Left lung (tissue), 10 donors: ENCODE results near the gene DNMT1. TPM values are rescaled to one million over a fixed set of nuclear protein-coding genes. Genes with fewer than 3 reads are reported as not detected.

Experiments
- ATAC-seq: fragments of 200-7000 bp; cut with Tn5 transposase; one replicate; pipeline ENCODE4 v1.9.1; 2020; ENCODE audit warnings: moderate library complexity
- DNase-seq, 4 donors: peaks; one replicate each; pipeline ENCODE4 v3.0.0-alpha.2; 2013 to 2020
- H3K27ac ChIP-seq, 2 donors: fragments of 200-600 bp; sonication (generic) in 1 of 2; one replicate each; pipeline versions ENCODE4 v1.5.0 to v1.8.0; 2020 to 2021
- H3K27me3 ChIP-seq, 2 donors: fragments of 200-600 bp; sonication (generic) in 1 of 2; one replicate each; pipeline versions ENCODE4 v1.5.0 to v1.8.0; 2020 to 2021
- H3K36me3 ChIP-seq, 2 donors: fragments of 200-600 bp; sonication (generic) in 1 of 2; one replicate each; pipeline versions ENCODE4 v1.5.0 to v1.8.0; 2020 to 2021
- H3K4me1 ChIP-seq, 2 donors: fragments of 200-600 bp; one replicate each; pipeline ENCODE4 v1.8.0; 2021
- H3K4me3 ChIP-seq, 2 donors: fragments of 200-600 bp; sonication (generic) in 1 of 2; one replicate each; pipeline versions ENCODE4 v1.5.0 to v1.8.0; 2020 to 2021; ENCODE audit warnings: mild to moderate bottlenecking in 1 of 2
- H3K9me3 ChIP-seq, 2 donors: fragments of 200-600 bp; sonication (generic) in 1 of 2; one replicate each; pipeline versions ENCODE4 v1.5.0 to v1.8.0; 2020 to 2021
- intact Hi-C, 2 donors: fragments of 100-400 bp; cut with DNase I; formaldehyde crosslinking; loops; one replicate each; pipeline versions ENCODE4 v1.11.2 to v1.14.2; 2022
- polyA plus RNA-seq, 6 donors: library from polyadenylated mRNA; unstranded; fragments of 120-200 nt; gene quantifications; one replicate each; pipeline ENCODE4 v1.2.1, GENCODE V29; 2013; ENCODE audit not compliant: insufficient read length in 6 of 6
- total RNA-seq, 2 donors: library from RNA; stranded (reverse); fragmentation: NEBNext Ultra II Directional; extraction: Animal tissue kit (Norgen Biotek cat#: 25700); gene quantifications; one replicate each; pipeline ENCODE4 v1.2.1, GENCODE V29; 2021
- TF ChIP-seq, protein P1 (sequence below), 2 donors: fragments of 200-600 bp; sonication (generic) in 1 of 2; IDR thresholded peaks; one replicate each; pipeline versions ENCODE4 v1.5.0 to v1.8.0; 2021; ENCODE audit warnings: antibody characterized with exemption in 2 of 2
- donor health status: DM: no; HTN: yes; CAD: no.
- donor health status: DM: no; HTN: no; CAD: no.

The DNMT1 gene
- total and polyA plus RNA-seq, 8 donors = 65.1 to 191 (median 144) TPM

DNA sequence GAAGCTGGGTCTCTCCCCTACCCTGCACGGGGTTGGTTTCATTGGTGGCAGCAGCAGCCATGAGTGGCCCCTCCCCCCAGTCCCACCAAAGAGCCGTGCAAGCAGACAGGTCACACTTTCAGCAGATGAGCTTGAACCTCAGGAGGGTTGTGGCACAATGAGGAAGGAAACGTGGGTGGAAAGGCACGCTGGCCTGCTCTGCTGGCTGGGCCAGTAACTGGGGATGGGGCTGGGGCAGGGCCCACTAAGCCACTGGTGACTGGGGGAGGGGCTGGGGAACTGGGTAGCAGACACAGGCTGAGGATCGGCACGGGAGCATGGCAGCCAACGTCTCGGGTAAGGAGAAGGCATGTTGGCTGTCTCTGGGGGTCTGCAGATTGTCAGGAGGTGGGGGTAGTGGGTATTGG is 83.3 kb downstream of the DNMT1 start, which contains the start of gene P2RY11:
TSS of gene P2RY11 (plus strand) at position 289 of the 407 bp plus-strand sequence. CDS start at position 318, 29 bp downstream.
- intact Hi-C loops = loop anchor here in 1 of 2 donors (10.0 kb wide), 1 partner anchor 133 kb away; no protein-coding TSS in a partner anchor
- H3K4me3 ChIP-seq = peak within 1 kb of the TSS in 1 of 2 donors; percentile 23
- H3K36me3 ChIP-seq = peaks cover 0 to 82% of the 10 kb centered on the region in 2 donors

DNA sequence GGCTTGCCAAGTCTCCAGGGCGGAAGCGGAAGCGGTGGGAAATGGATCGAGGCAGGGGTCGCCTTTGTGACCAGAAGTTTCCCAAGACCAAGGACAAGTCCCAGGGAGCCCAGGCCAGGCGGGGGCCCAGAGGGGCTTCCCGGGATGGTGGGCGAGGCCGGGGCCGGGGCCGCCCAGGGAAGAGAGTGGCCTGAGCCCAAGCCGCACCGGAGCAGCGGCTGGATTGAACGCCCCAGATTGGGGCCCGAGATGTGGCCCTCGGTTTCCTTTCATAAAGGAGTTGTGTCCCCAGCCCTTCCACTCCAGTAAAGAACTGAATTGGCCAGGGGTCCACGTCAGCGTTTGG is 83.8 kb downstream of the DNMT1 start:
- no peaks in the 10 kb centered on the region for H3K27me3 ChIP-seq
- peak overlapping the region in 1 of 2 donors; percentile 23 for H3K4me3 ChIP-seq
- H3K27ac ChIP-seq = peak overlapping the region in 1 of 2 donors; percentile 82
- ATAC-seq (no peak), DNase-seq (peak in 1 of 4 donors; percentile 77)
- peaks cover 6 to 65% of the 10 kb centered on the region in 2 donors for H3K4me1 ChIP-seq
- intact Hi-C loops = loop anchor here in 1 of 2 donors (10.0 kb wide), 1 partner anchor 134 kb away; no protein-coding TSS in a partner anchor
- TF ChIP-seq, protein P1, sequence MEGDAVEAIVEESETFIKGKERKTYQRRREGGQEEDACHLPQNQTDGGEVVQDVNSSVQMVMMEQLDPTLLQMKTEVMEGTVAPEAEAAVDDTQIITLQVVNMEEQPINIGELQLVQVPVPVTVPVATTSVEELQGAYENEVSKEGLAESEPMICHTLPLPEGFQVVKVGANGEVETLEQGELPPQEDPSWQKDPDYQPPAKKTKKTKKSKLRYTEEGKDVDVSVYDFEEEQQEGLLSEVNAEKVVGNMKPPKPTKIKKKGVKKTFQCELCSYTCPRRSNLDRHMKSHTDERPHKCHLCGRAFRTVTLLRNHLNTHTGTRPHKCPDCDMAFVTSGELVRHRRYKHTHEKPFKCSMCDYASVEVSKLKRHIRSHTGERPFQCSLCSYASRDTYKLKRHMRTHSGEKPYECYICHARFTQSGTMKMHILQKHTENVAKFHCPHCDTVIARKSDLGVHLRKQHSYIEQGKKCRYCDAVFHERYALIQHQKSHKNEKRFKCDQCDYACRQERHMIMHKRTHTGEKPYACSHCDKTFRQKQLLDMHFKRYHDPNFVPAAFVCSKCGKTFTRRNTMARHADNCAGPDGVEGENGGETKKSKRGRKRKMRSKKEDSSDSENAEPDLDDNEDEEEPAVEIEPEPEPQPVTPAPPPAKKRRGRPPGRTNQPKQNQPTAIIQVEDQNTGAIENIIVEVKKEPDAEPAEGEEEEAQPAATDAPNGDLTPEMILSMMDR (IDR thresholded peaks at IDR 0.05) = no peak
- H3K36me3 ChIP-seq = peaks cover 0 to 78% of the 10 kb centered on the region in 2 donors
- H3K9me3 ChIP-seq = no peaks in the 10 kb centered on the region

More for the DNA sequence above, 83.3 kb downstream of the DNMT1 start, which contains the start of gene P2RY11:
- H3K9me3 ChIP-seq = no peaks in the 10 kb centered on the region
- TF ChIP-seq, protein P1 (IDR thresholded peaks at IDR 0.05) = no peak
- DNase-seq (peak in 1 of 4 donors; percentile 82), ATAC-seq (peak; percentile 3)
- peaks cover 6 to 63% of the 10 kb centered on the region in 2 donors for H3K4me1 ChIP-seq
- no peaks in the 10 kb centered on the region for H3K27me3 ChIP-seq
- peak within 1 kb of the TSS in 1 of 2 donors; percentile 82 for H3K27ac ChIP-seq

DNA sequence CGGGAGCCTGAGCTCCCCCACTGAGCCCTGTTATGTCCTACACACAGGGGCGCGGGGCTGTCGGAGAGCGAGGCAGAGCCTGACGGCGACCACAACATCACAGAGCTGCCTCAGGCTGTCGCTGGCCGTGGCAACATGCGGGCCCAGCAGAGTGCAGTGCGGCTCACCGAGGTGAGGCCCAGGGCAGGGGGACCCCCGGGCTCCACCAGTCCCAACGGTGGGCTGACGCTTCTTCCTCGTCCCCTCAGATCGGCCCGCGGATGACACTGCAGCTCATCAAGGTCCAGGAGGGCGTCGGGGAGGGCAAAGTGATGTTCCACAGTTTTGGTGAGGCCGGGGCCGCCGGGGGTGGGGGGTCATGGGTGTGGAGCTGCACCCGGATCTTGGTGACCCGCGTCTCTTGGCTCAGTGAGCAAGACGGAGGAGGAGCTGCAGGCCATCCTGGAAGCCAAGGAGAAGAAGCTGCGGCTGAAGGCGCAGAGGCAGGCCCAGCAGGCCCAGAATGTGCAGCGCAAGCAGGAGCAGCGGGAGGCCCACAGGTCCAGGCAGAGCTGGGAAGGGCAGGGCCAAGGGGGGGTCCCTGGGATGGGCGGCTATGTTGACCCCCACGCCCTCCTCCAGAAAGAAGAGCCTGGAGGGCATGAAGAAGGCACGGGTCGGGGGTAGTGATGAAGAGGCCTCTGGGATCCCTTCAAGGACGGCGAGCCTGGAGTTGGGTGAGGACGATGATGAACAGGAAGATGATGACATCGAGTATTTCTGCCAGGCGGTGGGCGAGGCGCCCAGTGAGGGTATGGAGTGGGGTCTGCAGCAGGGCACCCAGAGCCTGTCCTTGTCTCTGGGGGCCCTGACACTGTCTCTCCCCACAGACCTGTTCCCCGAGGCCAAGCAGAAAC is 84.4 kb downstream of the DNMT1 start:
- TF ChIP-seq, protein P1 (IDR thresholded peaks at IDR 0.05) = no peak
- DNase-seq = peak in 1 of 4 donors; percentile 69
- intact Hi-C loops = loop anchor here in 1 of 2 donors (10.0 kb wide), 1 partner anchor 134 kb away; no protein-coding TSS in a partner anchor

DNA sequence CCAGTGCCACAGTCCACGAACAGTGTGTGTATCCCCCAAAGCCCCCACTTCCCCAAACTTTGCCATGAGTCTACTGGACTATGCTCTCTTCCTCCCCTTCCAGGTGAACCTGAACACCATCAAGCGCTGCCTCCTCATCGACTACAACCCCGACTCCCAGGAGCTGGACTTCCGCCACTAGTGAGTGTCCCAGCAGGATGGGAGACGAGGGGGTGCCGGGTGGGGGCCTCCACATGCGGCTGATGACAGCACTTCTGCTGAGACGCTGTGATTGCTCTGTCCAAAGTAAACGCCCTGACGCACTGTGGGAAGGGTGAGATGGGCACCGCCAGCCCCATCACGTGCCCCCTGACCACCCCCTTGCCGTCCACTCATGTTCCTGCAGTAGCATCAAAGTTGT is 85.2 kb downstream of the DNMT1 start:
- Histone ChIP-seq H3K36me3 (peaks cover 0 to 64% of the 10 kb centered on the region in 2 donors), H3K9me3 (no peaks in the 10 kb centered on the region), H3K27ac (no peak overlapping the region), H3K4me3 (no peak overlapping the region), H3K4me1 (peaks cover 11 to 78% of the 10 kb centered on the region in 2 donors), H3K27me3 (no peaks in the 10 kb centered on the region)
- no peak for ATAC-seq
- intact Hi-C loops = no loop called here
- TF ChIP-seq, protein P1 (IDR thresholded peaks at IDR 0.05) = no peak
- DNase-seq = no peak

More for the DNA sequence above, 84.4 kb downstream of the DNMT1 start:
- Histone ChIP-seq H3K36me3 (peaks cover 0 to 72% of the 10 kb centered on the region in 2 donors), H3K4me3 (no peak overlapping the region), H3K9me3 (no peaks in the 10 kb centered on the region), H3K27me3 (no peaks in the 10 kb centered on the region), H3K27ac (peak overlapping the region in 1 of 2 donors; percentile 82), H3K4me1 (peaks cover 11 to 71% of the 10 kb centered on the region in 2 donors)
- ATAC-seq = no peak
